H1 (cell line): ENCODE measurements around the gene CEP95.

Experiments
- BACH1 ChIP-seq: IDR thresholded peaks from 2 replicates; pipeline ENCODE4 v1.6.1; 2012; ENCODE audit warnings: low read length, improper control_type of control experiment
- CTCF ChIP-seq, 3 experiments: IDR thresholded peaks; 1 replicate in 2 of 3; 2 replicates in 1 of 3; pipeline versions ENCODE4 v1.5.1 to v1.6.1; 2011; ENCODE audit warnings: low read length in 3 of 3, mild to moderate bottlenecking in 3 of 3, inconsistent platforms in 2 of 3, low read depth in 1 of 3, moderate library complexity in 1 of 3; ENCODE audit not compliant: insufficient read depth in 1 of 3; ENCODE audit errors: control extremely low read depth in 1 of 3
- E2F6 ChIP-seq: IDR thresholded peaks from 2 replicates; pipeline ENCODE4 v1.6.1; 2012; ENCODE audit warnings: inconsistent platforms
- JUN ChIP-seq: IDR thresholded peaks from 2 replicates; pipeline ENCODE4 v1.6.1; 2011; ENCODE audit warnings: low read depth, mild to moderate bottlenecking, improper control_type of control experiment, low read length
- MAX ChIP-seq: IDR thresholded peaks from 2 replicates; pipeline ENCODE4 v1.6.1; 2012; ENCODE audit warnings: inconsistent platforms
- RAD21 ChIP-seq, 2 experiments: IDR thresholded peaks in 1 of 2; conservative IDR thresholded peaks in 1 of 2; 2 replicates each; pipeline ENCODE4 v1.6.1; 2011; ENCODE audit warnings: low read depth in 2 of 2, low read length in 2 of 2, improper control_type of control experiment in 1 of 2, inconsistent platforms in 1 of 2, mild to moderate bottlenecking in 1 of 2, moderate library complexity in 1 of 2
- RNF2 ChIP-seq: fragments of 200-900, 300-1000 bp; sonication (generic); IDR thresholded peaks from 2 replicates; pipeline ENCODE4 v1.7.1; 2016; ENCODE audit warnings: borderline replicate concordance, low read depth, mild to moderate bottlenecking, antibody characterized with exemption, low read length; ENCODE audit not compliant: poor library complexity, severe bottlenecking; ENCODE audit errors: missing control alignments
- TAF1 ChIP-seq: IDR thresholded peaks from 2 replicates; pipeline ENCODE4 v1.6.1; 2011; ENCODE audit warnings: mild to moderate bottlenecking, low read depth, low read length
- YY1 ChIP-seq: IDR thresholded peaks from 2 replicates; pipeline ENCODE4 v1.6.1; 2011; ENCODE audit warnings: low read depth, mild to moderate bottlenecking, low read length

- TF ChIP-seq E2F6, result no peak
- no peak for TF ChIP-seq CTCF (IDR thresholded peaks at IDR 0.05; ENCODE audit: control extremely low read depth in 1 of 3, insufficient read depth in 1 of 3, low read depth in 1 of 3, low read length in 3 of 3)
- TF ChIP-seq RAD21 (IDR thresholded peaks at IDR 0.05 in 1 of 2, conservative IDR thresholded peaks at IDR 0.05 in 1 of 2; ENCODE audit: low read depth in 2 of 2, low read length in 2 of 2), result no peak
- TF ChIP-seq JUN, result no peak
- no peak for TF ChIP-seq BACH1
- no peak for TF ChIP-seq RNF2
- TF ChIP-seq YY1, result no peak
- no peak for TF ChIP-seq MAX
- TF ChIP-seq TAF1, result no peak
These were observed 44.7 kb downstream of the CEP95 start for GRCh38 chr17:64551461-64551860.
